ENCODE data around the gene NSMCE4A. TPM values are rescaled to one million over a fixed set of nuclear protein-coding genes. Genes with fewer than 3 reads are reported as not detected.
"Not testable (repeated sequence)": the region's sequence is repeated elsewhere in the genome, so short reads cannot be mapped to it uniquely, and the experiment has no call there.

Gene NSMCE4A
- total RNA-seq, 1 donor from 2014 or later: 31.3 TPM

DNA sequence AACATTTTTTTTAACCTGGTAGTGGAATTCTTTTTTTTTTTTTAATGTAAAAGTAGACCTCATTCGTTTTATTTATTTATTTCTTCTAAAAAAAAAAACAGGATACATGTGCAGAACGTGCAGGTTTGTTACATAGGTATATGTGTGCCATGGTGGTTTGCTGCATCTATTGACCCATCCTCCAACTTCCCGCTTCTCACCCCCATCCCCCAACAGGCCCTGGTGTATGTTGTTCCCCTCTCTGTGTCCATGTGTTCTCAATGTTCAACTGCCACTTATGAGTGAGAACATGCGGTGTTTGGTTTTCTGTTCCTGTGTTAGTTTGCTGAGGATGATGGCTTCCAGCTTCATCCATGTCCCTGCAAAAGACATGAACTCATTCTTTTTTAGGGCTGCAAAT lies 42.9 kb upstream of the NSMCE4A start:
- Histone ChIP-seq H3K4me1 (ENCODE audit: control insufficient read depth in 3 of 3, insufficient read depth in 3 of 3, low read length in 3 of 3) (peaks cover 41 to 66% (median 50%) of the 10 kb centered on the region in 3 donors), H3K9ac (ENCODE audit: low read depth in 1 of 3, low read length in 3 of 3) (peak overlapping the region in 1 of 3 donors; percentile 79), H3K27ac (ENCODE audit: low read depth, low read length) (peak overlapping the region; percentile 81)
- not testable (repeated sequence) for H3K9me3 ChIP-seq (ENCODE audit: control insufficient read depth in 3 of 3, low read length in 3 of 3); H3K36me3 ChIP-seq (ENCODE audit: control insufficient read depth in 3 of 3, insufficient read depth in 3 of 3, low read length in 3 of 3); H3K4me3 ChIP-seq (ENCODE audit: low read length in 3 of 3); H3K27me3 ChIP-seq (ENCODE audit: control insufficient read depth in 3 of 3, insufficient read depth in 3 of 3, low read length in 3 of 3)

DNA sequence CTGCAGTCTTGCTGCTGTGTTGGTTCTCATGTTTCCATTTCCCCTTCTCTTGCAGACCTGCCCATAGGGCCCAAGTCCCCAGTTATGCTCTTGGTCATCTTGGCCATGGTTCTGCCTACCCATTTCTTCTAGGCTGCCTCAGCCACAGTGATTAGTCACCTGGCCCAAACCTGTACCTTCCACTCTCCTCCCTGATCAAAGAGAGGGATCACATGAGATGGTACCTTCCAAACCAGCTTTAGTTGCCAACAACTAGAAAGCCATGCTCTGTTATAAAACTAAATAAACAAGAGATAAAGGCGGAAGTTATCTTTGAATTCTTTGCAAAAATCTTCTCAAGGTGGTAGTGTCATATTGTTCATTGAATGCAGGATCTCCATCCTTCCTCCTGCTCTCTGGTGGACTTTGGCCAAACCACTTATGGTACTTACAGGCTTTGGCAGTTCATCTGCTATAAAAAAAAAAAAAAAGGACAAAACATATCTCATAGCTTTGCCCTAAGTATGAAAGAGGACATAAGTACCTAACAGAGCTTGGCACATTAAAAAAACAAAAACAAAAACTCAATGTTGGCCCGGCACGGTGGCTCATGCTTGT lies 39.7 kb upstream of the NSMCE4A start:
- Histone ChIP-seq H3K4me3 (ENCODE audit: low read length in 3 of 3) (no peak overlapping the region), H3K9ac (ENCODE audit: low read depth in 1 of 3, low read length in 3 of 3) (no peak overlapping the region), H3K4me1 (ENCODE audit: control insufficient read depth in 3 of 3, insufficient read depth in 3 of 3, low read length in 3 of 3) (peaks cover 53 to 70% (median 59%) of the 10 kb centered on the region in 3 donors), H3K9me3 (ENCODE audit: control insufficient read depth in 3 of 3, low read length in 3 of 3) (no peaks in the 10 kb centered on the region), H3K27ac (ENCODE audit: low read depth, low read length) (peak overlapping the region; percentile 97), H3K36me3 (ENCODE audit: control insufficient read depth in 3 of 3, insufficient read depth in 3 of 3, low read length in 3 of 3) (peaks cover 0 to 2% (median 0%) of the 10 kb centered on the region in 3 donors), H3K27me3 (ENCODE audit: control insufficient read depth in 3 of 3, insufficient read depth in 3 of 3, low read length in 3 of 3) (peaks cover 0 to 4% (median 0%) of the 10 kb centered on the region in 3 donors)

DNA sequence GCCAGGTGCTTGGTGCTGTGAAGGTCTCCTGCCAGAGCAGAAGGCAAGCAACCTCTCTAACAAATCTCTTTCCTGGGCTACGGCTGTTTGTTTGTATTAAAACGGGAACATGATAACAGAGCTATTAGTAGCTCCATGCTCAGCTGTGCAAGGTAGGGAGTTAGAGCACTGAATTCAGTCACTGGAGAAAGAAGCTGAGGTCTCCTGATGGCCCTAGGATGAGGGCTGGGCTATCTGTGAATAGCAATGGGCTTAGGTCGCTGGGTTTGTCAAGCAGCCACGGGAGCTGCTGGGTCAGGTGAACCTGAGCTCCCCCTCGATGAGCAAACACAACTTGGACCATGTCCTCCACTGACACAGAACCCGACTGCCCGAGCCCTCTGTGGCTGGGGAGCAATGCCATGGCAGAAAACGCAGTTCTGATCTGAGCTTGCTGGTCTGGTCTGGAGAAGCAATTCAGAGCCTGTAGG lies 38.3 kb upstream of the NSMCE4A start:
- Histone ChIP-seq H3K4me1 (ENCODE audit: control insufficient read depth in 3 of 3, insufficient read depth in 3 of 3, low read length in 3 of 3) (peaks cover 45 to 56% (median 53%) of the 10 kb centered on the region in 3 donors), H3K4me3 (ENCODE audit: low read length in 3 of 3) (peak overlapping the region in 2 of 3 donors; percentile 17 to 23), H3K27ac (ENCODE audit: low read depth, low read length) (peak overlapping the region; percentile 97), H3K27me3 (ENCODE audit: control insufficient read depth in 3 of 3, insufficient read depth in 3 of 3, low read length in 3 of 3) (no peaks in the 10 kb centered on the region), H3K36me3 (ENCODE audit: control insufficient read depth in 3 of 3, insufficient read depth in 3 of 3, low read length in 3 of 3) (peaks cover 0 to 2% (median 0%) of the 10 kb centered on the region in 3 donors), H3K9ac (ENCODE audit: low read depth in 1 of 3, low read length in 3 of 3) (peak overlapping the region; percentile 51 to 75 (median 72)), H3K9me3 (ENCODE audit: control insufficient read depth in 3 of 3, low read length in 3 of 3) (no peaks in the 10 kb centered on the region)

DNA sequence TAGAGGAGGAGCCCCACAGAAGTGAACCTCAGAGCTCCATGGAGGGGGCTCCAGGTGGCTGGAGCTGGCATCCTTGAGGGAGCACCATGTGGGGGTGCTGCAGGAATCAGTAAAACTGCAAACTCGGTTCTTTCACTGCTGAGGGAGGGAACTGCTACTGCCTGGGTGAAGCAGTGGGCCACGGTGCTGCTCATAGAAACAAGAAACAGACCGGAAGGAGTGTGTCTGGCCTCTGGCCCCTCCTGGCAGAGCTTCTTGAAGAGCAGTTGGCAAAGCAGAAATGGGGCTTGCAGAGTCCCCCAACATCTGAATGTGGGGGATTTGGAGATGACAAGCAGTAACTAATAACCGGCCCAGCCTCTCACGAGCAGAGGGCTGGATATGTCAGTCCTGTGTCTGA lies 37.7 kb upstream of the NSMCE4A start:
- Histone ChIP-seq H3K4me1 (ENCODE audit: control insufficient read depth in 3 of 3, insufficient read depth in 3 of 3, low read length in 3 of 3) (peaks cover 46 to 57% (median 51%) of the 10 kb centered on the region in 3 donors), H3K27ac (ENCODE audit: low read depth, low read length) (peak overlapping the region; percentile 97)

DNA sequence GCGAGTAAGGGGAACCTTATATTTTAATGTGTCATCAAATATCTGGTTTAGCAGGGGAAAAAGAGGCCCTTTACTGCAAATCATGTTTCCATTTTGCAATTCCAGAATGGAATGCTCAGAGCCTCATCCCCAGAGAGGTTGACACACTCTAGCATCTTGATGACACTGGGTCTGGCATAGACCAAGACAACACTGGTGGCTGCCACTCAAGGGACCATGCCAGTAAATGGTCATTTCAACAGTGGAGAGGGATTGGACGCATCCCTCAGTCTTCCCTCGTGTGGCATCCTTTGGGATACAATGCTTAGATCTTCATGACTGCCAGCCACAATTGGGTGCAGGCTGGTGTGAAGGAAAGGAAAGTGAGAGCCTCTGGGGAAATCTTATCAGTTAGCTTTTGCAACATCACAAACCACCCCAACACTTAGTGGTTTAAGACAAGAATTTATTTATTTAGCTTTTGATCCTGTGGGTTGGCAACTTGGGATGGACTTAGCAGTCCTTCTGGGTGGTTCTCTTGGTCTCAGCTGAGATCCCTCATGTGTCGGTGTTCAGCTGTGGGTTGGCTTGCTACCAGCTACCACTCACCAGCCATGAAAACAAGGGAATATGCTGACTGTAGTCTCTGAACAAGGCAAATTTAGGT lies 35.5 kb upstream of the NSMCE4A start:
- Histone ChIP-seq H3K4me3 (ENCODE audit: low read length in 3 of 3) (peak overlapping the region in 2 of 3 donors; percentile 8 to 31), H3K36me3 (ENCODE audit: control insufficient read depth in 3 of 3, insufficient read depth in 3 of 3, low read length in 3 of 3) (peaks cover 0 to 2% (median 0%) of the 10 kb centered on the region in 3 donors), H3K9me3 (ENCODE audit: control insufficient read depth in 3 of 3, low read length in 3 of 3) (no peaks in the 10 kb centered on the region), H3K9ac (ENCODE audit: low read depth in 1 of 3, low read length in 3 of 3) (no peak overlapping the region), H3K27me3 (ENCODE audit: control insufficient read depth in 3 of 3, insufficient read depth in 3 of 3, low read length in 3 of 3) (no peaks in the 10 kb centered on the region), H3K4me1 (ENCODE audit: control insufficient read depth in 3 of 3, insufficient read depth in 3 of 3, low read length in 3 of 3) (peaks cover 47 to 52% (median 50%) of the 10 kb centered on the region in 3 donors), H3K27ac (ENCODE audit: low read depth, low read length) (peak overlapping the region; percentile 97)

More for the DNA sequence above, 37.7 kb upstream of the NSMCE4A start:
- Histone ChIP-seq H3K4me3 (ENCODE audit: low read length in 3 of 3) (peak overlapping the region in 2 of 3 donors; percentile 5 to 25), H3K9ac (ENCODE audit: low read depth in 1 of 3, low read length in 3 of 3) (peak overlapping the region; percentile 51 to 75 (median 72)), H3K27me3 (ENCODE audit: control insufficient read depth in 3 of 3, insufficient read depth in 3 of 3, low read length in 3 of 3) (no peaks in the 10 kb centered on the region), H3K36me3 (ENCODE audit: control insufficient read depth in 3 of 3, insufficient read depth in 3 of 3, low read length in 3 of 3) (peaks cover 0 to 4% (median 0%) of the 10 kb centered on the region in 3 donors), H3K9me3 (ENCODE audit: control insufficient read depth in 3 of 3, low read length in 3 of 3) (no peaks in the 10 kb centered on the region)

DNA sequence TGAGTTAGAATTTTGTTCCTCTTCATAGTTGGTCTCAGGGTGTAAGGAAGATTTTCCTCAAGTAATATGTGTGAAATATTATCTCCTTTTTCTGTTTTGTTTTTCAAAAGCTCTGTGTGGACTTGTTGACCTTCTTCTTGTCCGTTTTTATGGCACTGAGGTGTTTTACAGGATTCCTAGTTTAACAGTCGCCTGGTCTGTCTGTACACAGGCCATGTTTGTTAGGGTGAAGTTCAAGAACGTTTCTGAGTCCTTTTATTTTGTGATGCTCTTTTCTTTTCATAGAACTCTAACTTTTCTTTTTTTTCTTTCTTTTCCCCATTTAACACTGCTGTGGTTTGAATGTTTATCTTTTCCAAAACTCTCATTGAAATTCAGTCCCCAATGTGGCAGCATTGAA lies 32.4 kb upstream of the NSMCE4A start:
- Histone ChIP-seq H3K27me3 (ENCODE audit: control insufficient read depth in 3 of 3, insufficient read depth in 3 of 3, low read length in 3 of 3) (no peaks in the 10 kb centered on the region), H3K9me3 (ENCODE audit: control insufficient read depth in 3 of 3, low read length in 3 of 3) (no peaks in the 10 kb centered on the region), H3K4me1 (ENCODE audit: control insufficient read depth in 3 of 3, insufficient read depth in 3 of 3, low read length in 3 of 3) (peaks cover 28 to 32% (median 28%) of the 10 kb centered on the region in 3 donors), H3K27ac (ENCODE audit: low read depth, low read length) (peak overlapping the region; percentile 22), H3K9ac (ENCODE audit: low read depth in 1 of 3, low read length in 3 of 3) (no peak overlapping the region), H3K4me3 (ENCODE audit: low read length in 3 of 3) (no peak overlapping the region), H3K36me3 (ENCODE audit: control insufficient read depth in 3 of 3, insufficient read depth in 3 of 3, low read length in 3 of 3) (peaks cover 0 to 3% (median 2%) of the 10 kb centered on the region in 3 donors)

DNA sequence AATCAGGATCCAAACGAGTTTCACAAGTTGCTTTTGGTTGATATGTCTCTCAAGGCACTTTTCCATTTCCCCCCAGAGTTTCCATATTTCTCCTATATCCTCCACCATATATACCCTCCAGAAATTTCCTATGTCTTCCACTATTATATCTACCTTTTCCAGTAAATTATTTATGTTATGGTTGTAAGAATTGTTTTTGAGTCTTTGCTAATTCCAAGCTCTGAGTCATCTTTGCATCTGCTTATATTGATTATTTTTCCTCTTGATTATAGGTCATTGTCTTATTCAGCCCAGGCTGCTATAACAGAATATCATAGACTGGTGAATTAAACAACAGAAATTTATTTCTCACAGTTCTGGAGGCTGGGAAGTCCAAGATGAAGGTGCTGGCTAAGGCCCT lies 26.7 kb upstream of the NSMCE4A start:
- no peak overlapping the region for H3K9ac ChIP-seq (ENCODE audit: low read depth in 1 of 3, low read length in 3 of 3)
- H3K27ac ChIP-seq (ENCODE audit: low read depth, low read length): peak overlapping the region; percentile 94
- H3K36me3 ChIP-seq (ENCODE audit: control insufficient read depth in 3 of 3, insufficient read depth in 3 of 3, low read length in 3 of 3): peaks cover 4 to 11% (median 5%) of the 10 kb centered on the region in 3 donors
- H3K4me3 ChIP-seq (ENCODE audit: low read length in 3 of 3): no peak overlapping the region
- no peaks in the 10 kb centered on the region for H3K9me3 ChIP-seq (ENCODE audit: control insufficient read depth in 3 of 3, low read length in 3 of 3)
- peaks cover 26 to 33% (median 31%) of the 10 kb centered on the region in 3 donors for H3K4me1 ChIP-seq (ENCODE audit: control insufficient read depth in 3 of 3, insufficient read depth in 3 of 3, low read length in 3 of 3)
- H3K27me3 ChIP-seq (ENCODE audit: control insufficient read depth in 3 of 3, insufficient read depth in 3 of 3, low read length in 3 of 3): no peaks in the 10 kb centered on the region

DNA sequence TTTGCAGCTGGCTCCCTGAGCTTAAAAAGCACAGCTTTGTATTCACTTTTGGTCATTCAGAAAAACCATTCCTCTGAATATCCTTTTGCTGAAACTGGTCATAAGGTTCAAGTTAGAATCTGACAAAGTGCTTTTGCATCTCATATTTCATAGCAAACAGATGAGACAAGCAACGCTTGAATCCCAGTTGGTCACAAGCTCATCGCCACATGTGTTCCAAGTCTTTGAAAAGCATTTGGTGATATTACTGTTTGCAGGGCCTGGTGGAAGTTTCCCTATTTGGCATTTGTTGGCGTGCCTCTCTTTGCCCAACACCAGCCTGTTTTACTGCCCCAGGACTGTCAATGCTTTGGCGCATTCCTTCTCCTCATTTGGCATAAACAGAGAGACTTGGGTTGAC lies 24.3 kb upstream of the NSMCE4A start:
- H3K27me3 ChIP-seq (ENCODE audit: control insufficient read depth in 3 of 3, insufficient read depth in 3 of 3, low read length in 3 of 3): no peaks in the 10 kb centered on the region
- peak overlapping the region; percentile 94 for H3K27ac ChIP-seq (ENCODE audit: low read depth, low read length)
- H3K4me3 ChIP-seq (ENCODE audit: low read length in 3 of 3): peak overlapping the region in 1 of 3 donors; percentile 19
- H3K36me3 ChIP-seq (ENCODE audit: control insufficient read depth in 3 of 3, insufficient read depth in 3 of 3, low read length in 3 of 3): peaks cover 4 to 11% (median 5%) of the 10 kb centered on the region in 3 donors
- H3K4me1 ChIP-seq (ENCODE audit: control insufficient read depth in 3 of 3, insufficient read depth in 3 of 3, low read length in 3 of 3): peaks cover 32 to 42% (median 40%) of the 10 kb centered on the region in 3 donors
- no peaks in the 10 kb centered on the region for H3K9me3 ChIP-seq (ENCODE audit: control insufficient read depth in 3 of 3, low read length in 3 of 3)
- H3K9ac ChIP-seq (ENCODE audit: low read depth in 1 of 3, low read length in 3 of 3): peak overlapping the region in 2 of 3 donors; percentile 46 to 93

DNA sequence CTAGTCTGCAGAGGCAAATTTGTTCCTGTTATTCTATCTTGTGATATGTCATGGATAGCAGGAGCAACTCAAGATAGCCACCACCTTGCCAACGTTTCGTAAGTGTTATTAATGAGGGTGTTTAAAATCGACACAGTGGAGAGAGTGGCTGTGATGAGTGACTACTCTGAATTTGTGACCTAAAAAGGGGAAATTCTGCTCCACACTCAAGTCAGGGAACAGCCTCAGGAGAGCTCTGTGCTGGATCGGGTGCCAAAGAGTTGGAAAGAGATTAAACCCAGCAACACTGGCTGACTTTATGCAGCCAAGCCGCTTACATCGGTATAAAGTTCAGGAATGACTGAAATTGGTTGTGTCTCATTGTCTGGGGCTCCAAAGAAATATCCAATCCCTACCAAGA lies 23.4 kb upstream of the NSMCE4A start:
- Histone ChIP-seq H3K27me3 (ENCODE audit: control insufficient read depth in 3 of 3, insufficient read depth in 3 of 3, low read length in 3 of 3) (no peaks in the 10 kb centered on the region), H3K4me3 (ENCODE audit: low read length in 3 of 3) (peak overlapping the region; percentile 22 to 67 (median 33)), H3K4me1 (ENCODE audit: control insufficient read depth in 3 of 3, insufficient read depth in 3 of 3, low read length in 3 of 3) (peaks cover 40 to 50% (median 48%) of the 10 kb centered on the region in 3 donors), H3K36me3 (ENCODE audit: control insufficient read depth in 3 of 3, insufficient read depth in 3 of 3, low read length in 3 of 3) (peaks cover 4 to 11% (median 5%) of the 10 kb centered on the region in 3 donors), H3K27ac (ENCODE audit: low read depth, low read length) (peak overlapping the region; percentile 94), H3K9me3 (ENCODE audit: control insufficient read depth in 3 of 3, low read length in 3 of 3) (no peaks in the 10 kb centered on the region), H3K9ac (ENCODE audit: low read depth in 1 of 3, low read length in 3 of 3) (peak overlapping the region; percentile 46 to 93 (median 71))

All from skeletal muscle tissue (tissue), 4 donors.